Keratinocyte (primary cell): Measurements from ENCODE around the gene ST3GAL5. TPM values are rescaled to one million over a fixed set of nuclear protein-coding genes. Genes with fewer than 3 reads are reported as not detected.
A peak's percentile ranks its signal among the peaks of the same experiment; 100 is the strongest.

Experiments
- DNase-seq: peaks from one replicate; pipeline ENCODE4 v3.0.0-alpha.2; 2011; ENCODE audit warnings: low read depth, missing footprints, low spot score
- FAIRE-seq: peaks from 2 replicates; lab custom pipeline; 2011; peaks lifted over from hg19 to GRCh38; lab: Jason Lieb, UNC
- H2AFZ ChIP-seq: 2 replicates; pipeline ENCODE4 v1.6.0; 2012; ENCODE audit warnings: low read length, control low read depth, inconsistent platforms; ENCODE audit not compliant: control insufficient read depth
- H3K27ac ChIP-seq: 2 replicates; pipeline ENCODE4 v1.5.1; 2011; ENCODE audit warnings: low read length; ENCODE audit not compliant: control insufficient read depth, insufficient read depth
- H3K27me3 ChIP-seq: 3 replicates; pipeline ENCODE4 v1.6.0; 2011; ENCODE audit warnings: low read length; ENCODE audit not compliant: control insufficient read depth, insufficient read depth; ENCODE audit errors: extremely low read depth
- H3K36me3 ChIP-seq, 2 experiments: 2 replicates in 1 of 2; 3 replicates in 1 of 2; pipeline ENCODE4 v1.5.1; 2011; ENCODE audit warnings: low read length in 2 of 2, mild to moderate bottlenecking in 1 of 2; ENCODE audit not compliant: control insufficient read depth in 2 of 2, insufficient read depth in 2 of 2; ENCODE audit errors: extremely low read depth in 1 of 2
- H3K4me1 ChIP-seq: 3 replicates; pipeline ENCODE4 v1.5.1; 2011; ENCODE audit warnings: low read length; ENCODE audit not compliant: control insufficient read depth, insufficient read depth; ENCODE audit errors: extremely low read depth
- H3K4me2 ChIP-seq: 3 replicates; pipeline ENCODE4 v1.6.0; 2011; ENCODE audit warnings: low read depth, low read length; ENCODE audit not compliant: control insufficient read depth, insufficient read depth; ENCODE audit errors: extremely low read depth
- H3K4me3 ChIP-seq, 3 experiments: fragments of 200-600 bp in 1 of 3; sonication (generic) in 1 of 3; 2 replicates in 2 of 3; 3 replicates in 1 of 3; pipeline ENCODE4 v1.5.1; 2011 to 2016; ENCODE audit warnings: low read length in 3 of 3, mild to moderate bottlenecking in 3 of 3, control low read depth in 2 of 3, inconsistent platforms in 1 of 3, low read depth in 1 of 3, mixed read lengths in 1 of 3, mixed run types in 1 of 3, moderate library complexity in 1 of 3; ENCODE audit not compliant: control insufficient read depth in 2 of 3, insufficient read depth in 2 of 3; ENCODE audit errors: extremely low read depth in 1 of 3
- H3K79me2 ChIP-seq: 2 replicates; pipeline ENCODE4 v1.6.0; 2012; ENCODE audit warnings: low read length; ENCODE audit not compliant: control insufficient read depth, insufficient read depth
- H3K9ac ChIP-seq: 3 replicates; pipeline ENCODE4 v1.6.0; 2011; ENCODE audit warnings: low read length; ENCODE audit not compliant: control insufficient read depth, insufficient read depth; ENCODE audit errors: extremely low read depth
- H3K9me1 ChIP-seq: 3 replicates; pipeline ENCODE4 v1.6.0; 2011; ENCODE audit warnings: low read length; ENCODE audit not compliant: control insufficient read depth, insufficient read depth; ENCODE audit errors: extremely low read depth
- H3K9me3 ChIP-seq: 2 replicates; pipeline ENCODE4 v1.5.1; 2012; ENCODE audit warnings: low read depth, low read length; ENCODE audit not compliant: control insufficient read depth
- H4K20me1 ChIP-seq: 3 replicates; pipeline ENCODE4 v1.6.0; 2011; ENCODE audit warnings: low read length; ENCODE audit not compliant: control insufficient read depth, insufficient read depth; ENCODE audit errors: extremely low read depth
- CTCF ChIP-seq, 3 experiments: IDR thresholded peaks in 1 of 3; conservative IDR thresholded peaks in 1 of 3; optimal IDR thresholded peaks in 1 of 3; 2 replicates in 2 of 3; 3 replicates in 1 of 3; pipeline versions ENCODE3 to v1.5.1; 2011; ENCODE audit warnings: low read length in 3 of 3, mild to moderate bottlenecking in 3 of 3, moderate library complexity in 2 of 3, control low read depth in 1 of 3, inconsistent platforms in 1 of 3; ENCODE audit not compliant: insufficient read depth in 2 of 3; ENCODE audit errors: extremely low read depth in 1 of 3
- EZH2 ChIP-seq: IDR thresholded peaks from one replicate; pipeline ENCODE4 v1.6.1; 2012; ENCODE audit warnings: inconsistent platforms, mild to moderate bottlenecking, low read length, moderate library complexity
- dilution Hi-C: fragments of 300-500 bp; cut with MboI; formaldehyde crosslinking; loops from one replicate; pipeline ENCODE4 v1.7.0; 2020; ENCODE audit warnings: low sequenced_read_pairs; ENCODE audit not compliant: extremely low pct_ligation_motif_present
- polyA plus RNA-seq, 5 experiments: library from polyadenylated mRNA; depleted of rRNA in 3 of 5; stranded (reverse) in 3 of 5; stranded (forward) in 1 of 5; unstranded in 1 of 5; fragments of >200 nt; gene quantifications; 1 replicate in 1 of 5; 2 replicates in 3 of 5; 3 replicates in 1 of 5; pipeline versions ENCODE4 v1.2.1 to v1.2.3, GENCODE V29; 2011 to 2012; ENCODE audit warnings: missing spikeins in 2 of 5, low read depth in 1 of 5, low replicate concordance in 1 of 5

Gene ST3GAL5
- polyA plus RNA-seq, 1 donor (not counting 4 experiments of a cell fraction or from before 2014, with no cell fraction given), result 43.5 TPM

- Histone ChIP-seq H3K9me3 (peaks cover 3% of the 10 kb centered on the region), H3K4me3 (no peak overlapping the region), H3K36me3 (no peaks in the 10 kb centered on the region), H3K27ac (peak overlapping the region; percentile 79), H3K4me2 (no peak overlapping the region), H3K9ac (peak overlapping the region; percentile 39), H2AFZ (no peak overlapping the region), H3K9me1 (no peaks in the 10 kb centered on the region), H3K4me1 (peaks cover 41% of the 10 kb centered on the region), H3K27me3 (no peaks in the 10 kb centered on the region), H3K79me2 (no peaks in the 10 kb centered on the region), H4K20me1 (no peaks in the 10 kb centered on the region)
- dilution Hi-C loops, result no loop called here
- FAIRE-seq (no peak), DNase-seq (no peak)
- TF ChIP-seq CTCF (optimal IDR thresholded peaks at IDR 0.05 in 1 of 3, IDR thresholded peaks at IDR 0.05 in 1 of 3, conservative IDR thresholded peaks at IDR 0.05 in 1 of 3; ENCODE audit: extremely low read depth in 1 of 3, insufficient read depth in 2 of 3, low read length in 3 of 3) (no peak), EZH2 (no peak)
Observed at GRCh38 chr2:85908506-85908905, 19.7 kb upstream of the ST3GAL5 start.

GRCh38 chr2:85907671-85908157, 18.9 kb upstream of the ST3GAL5 start:
- H3K4me3 ChIP-seq, result no peak overlapping the region
- peaks cover 41% of the 10 kb centered on the region for H3K4me1 ChIP-seq
- H2AFZ ChIP-seq, result peak overlapping the region; percentile 42
- no peak for TF ChIP-seq CTCF (optimal IDR thresholded peaks at IDR 0.05 in 1 of 3, IDR thresholded peaks at IDR 0.05 in 1 of 3, conservative IDR thresholded peaks at IDR 0.05 in 1 of 3; ENCODE audit: extremely low read depth in 1 of 3, insufficient read depth in 2 of 3, low read length in 3 of 3)
- no peak for TF ChIP-seq EZH2
- H3K79me2 ChIP-seq, result no peaks in the 10 kb centered on the region
- H4K20me1 ChIP-seq, result no peaks in the 10 kb centered on the region
- DNase-seq, result peak; percentile 98
- H3K4me2 ChIP-seq, result peak overlapping the region; percentile 42
- H3K27ac ChIP-seq, result peak overlapping the region; percentile 79
- no peaks in the 10 kb centered on the region for H3K9me1 ChIP-seq
- H3K9me3 ChIP-seq, result no peaks in the 10 kb centered on the region
- peak overlapping the region; percentile 39 for H3K9ac ChIP-seq
- no peaks in the 10 kb centered on the region for H3K27me3 ChIP-seq
- no peaks in the 10 kb centered on the region for H3K36me3 ChIP-seq
- peak; percentile 49 for FAIRE-seq
- dilution Hi-C loops, result no loop called here
